ENCODE results near the gene KMT2B.
A peak's percentile ranks its signal among the peaks of the same experiment; 100 is the strongest.

Gene KMT2B

DNA sequence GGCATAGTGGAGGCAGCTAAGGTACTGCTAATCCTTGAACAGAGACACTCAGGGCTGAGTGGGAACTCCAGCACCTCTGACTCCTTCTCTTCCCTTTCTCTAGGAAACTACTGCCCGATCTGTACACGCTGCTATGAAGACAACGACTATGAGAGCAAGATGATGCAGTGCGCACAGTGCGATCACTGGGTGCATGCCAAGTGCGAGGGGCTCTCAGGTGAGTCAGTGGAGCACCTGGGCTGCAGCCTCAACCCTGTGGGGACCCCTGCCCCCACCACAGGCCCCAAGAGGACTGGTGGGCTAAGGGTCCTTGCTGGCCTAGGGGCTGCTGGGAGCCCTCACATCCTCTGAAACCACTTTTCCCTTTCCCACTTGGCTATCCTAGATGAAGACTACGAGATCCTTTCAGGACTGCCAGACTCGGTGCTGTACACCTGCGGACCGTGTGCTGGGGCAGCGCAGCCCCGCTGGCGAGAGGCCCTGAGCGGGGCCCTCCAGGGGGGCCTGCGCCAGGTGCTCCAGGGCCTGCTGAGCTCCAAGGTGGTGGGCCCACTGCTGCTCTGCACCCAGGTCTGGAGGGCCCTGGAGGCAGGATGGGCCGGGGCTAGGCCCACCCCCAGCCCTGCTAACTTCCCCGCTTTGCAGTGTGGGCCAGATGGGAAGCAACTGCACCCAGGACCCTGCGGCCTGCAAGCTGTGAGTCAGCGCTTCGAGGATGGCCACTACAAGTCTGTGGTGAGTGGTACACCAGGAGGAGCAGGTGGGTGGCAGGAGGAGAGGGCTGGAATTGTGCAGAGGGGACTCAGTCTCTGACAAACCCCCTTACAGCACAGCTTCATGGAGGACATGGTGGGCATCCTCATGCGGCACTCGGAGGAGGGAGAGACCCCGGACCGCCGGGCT, 9.5 kb downstream of the KMT2B start:
- DNase-seq = no peak

DNA sequence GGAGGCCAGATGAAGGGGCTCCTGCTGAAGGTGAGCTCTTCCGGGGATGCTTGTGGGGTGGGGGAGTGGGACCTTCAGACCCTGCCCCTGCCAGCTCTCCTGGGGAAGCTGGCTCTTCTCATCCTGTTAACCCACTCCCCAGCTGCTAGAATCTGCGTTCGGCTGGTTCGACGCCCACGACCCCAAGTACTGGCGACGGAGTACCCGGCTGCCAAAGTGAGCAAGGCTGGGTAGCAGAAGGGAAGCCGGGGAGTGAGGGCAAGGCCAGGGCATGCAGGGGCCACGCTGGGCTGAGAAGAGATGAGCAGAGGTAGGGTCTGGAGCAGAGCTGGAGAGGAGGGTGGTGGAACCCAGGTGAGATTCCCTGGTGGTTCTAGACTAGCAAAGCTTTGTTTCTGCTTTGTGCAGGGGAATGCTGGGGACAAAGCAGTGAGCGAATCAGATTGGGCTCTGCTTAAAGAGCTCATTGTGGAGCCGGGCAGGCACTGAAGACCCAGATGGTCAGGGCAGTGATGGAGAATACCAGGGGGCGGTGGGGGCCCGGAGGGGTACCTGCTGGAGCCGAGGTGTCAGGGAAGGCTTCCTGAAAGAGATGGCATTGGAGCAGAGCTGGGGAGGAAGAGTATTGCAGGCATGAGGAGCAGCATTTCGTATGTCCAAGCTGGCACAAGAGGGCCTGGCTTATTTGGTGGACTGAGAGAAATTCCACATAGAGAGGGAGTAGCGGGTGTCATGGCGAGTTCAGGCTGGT, 10.3 kb downstream of the KMT2B start:
- no peak for DNase-seq

GRCh38 chr19:35729021-35729420, 11.2 kb downstream of the KMT2B start:
- DNase-seq = no peak

DNA sequence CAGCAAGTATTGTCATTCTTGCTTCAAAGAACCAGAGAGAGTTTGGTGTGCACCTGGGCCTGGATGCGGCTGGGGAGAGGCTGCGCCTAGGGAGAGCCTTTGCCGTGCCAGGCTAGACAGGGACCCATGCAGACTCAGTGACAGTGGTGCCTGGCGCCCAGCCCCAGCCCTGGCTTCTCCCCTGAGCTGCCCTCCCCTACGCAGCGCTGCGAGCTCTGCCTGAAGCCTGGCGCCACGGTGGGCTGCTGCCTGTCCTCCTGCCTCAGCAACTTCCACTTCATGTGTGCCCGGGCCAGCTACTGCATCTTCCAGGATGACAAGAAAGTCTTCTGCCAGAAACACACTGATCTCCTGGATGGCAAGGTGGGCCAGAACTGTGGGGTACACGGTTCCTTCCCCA, 12.0 kb downstream of the KMT2B start:
- DNase-seq = no peak

DNA sequence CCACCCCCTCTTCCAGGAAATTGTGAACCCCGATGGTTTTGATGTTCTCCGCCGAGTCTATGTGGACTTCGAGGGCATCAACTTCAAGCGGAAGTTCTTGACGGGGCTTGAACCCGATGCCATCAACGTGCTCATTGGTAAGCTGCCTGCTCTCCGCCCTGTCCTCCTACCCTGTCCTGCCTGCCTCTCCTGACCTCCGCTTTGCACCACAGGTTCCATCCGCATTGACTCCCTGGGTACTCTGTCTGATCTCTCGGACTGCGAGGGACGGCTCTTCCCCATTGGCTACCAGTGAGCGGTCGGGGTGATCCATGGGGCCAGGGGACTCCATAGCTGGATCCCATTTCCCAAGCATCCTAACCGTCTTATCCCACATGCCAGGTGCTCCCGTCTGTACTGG, 12.5 kb downstream of the KMT2B start:
- no peak for DNase-seq

DNA sequence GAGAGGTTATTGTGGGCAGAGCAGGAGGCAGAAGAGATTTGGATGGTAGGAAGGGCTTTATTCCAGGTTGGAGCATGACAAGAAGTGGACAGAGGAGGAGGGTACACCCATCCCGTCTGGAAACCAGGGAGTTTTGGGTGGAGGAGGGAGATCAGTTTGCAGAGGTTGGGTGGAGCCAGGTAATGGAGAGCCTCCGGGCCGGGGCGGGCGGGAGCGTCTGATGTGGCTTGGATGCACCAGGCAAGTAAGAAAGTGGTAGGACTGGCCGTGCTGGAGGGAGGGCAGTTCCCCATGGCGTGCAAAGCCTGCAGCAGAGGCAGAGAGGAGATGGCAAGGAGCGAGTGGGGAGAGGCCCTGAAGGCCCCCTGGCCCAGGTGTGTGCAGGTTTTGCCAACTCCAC, 13.6 kb downstream of the KMT2B start:
- DNase-seq = no peak

DNA sequence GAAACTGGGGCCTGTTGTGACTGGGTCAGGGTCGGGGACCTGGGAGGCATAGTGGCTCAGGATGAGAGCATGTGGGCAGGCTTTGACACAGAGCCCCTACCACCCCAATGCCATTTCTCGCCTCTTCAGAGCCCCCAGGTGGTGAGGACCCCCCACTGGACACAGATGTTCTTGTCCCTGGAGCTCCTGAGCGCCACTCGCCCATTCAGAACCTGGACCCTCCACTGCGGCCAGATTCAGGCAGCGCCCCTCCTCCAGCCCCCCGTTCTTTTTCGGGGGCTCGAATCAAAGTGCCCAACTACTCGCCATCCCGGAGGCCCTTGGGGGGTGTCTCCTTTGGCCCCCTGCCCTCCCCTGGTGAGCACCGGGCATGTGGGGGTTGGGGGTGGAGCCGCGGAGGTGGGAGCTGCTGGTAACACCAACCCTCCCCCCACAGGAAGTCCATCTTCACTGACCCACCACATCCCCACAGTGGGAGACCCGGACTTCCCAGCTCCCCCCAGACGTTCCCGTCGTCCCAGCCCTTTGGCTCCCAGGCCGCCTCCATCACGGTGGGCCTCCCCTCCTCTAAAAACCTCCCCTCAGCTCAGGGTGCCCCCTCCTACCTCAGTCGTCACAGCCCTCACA, 14.1 kb downstream of the KMT2B start:
- no peak for DNase-seq

DNA sequence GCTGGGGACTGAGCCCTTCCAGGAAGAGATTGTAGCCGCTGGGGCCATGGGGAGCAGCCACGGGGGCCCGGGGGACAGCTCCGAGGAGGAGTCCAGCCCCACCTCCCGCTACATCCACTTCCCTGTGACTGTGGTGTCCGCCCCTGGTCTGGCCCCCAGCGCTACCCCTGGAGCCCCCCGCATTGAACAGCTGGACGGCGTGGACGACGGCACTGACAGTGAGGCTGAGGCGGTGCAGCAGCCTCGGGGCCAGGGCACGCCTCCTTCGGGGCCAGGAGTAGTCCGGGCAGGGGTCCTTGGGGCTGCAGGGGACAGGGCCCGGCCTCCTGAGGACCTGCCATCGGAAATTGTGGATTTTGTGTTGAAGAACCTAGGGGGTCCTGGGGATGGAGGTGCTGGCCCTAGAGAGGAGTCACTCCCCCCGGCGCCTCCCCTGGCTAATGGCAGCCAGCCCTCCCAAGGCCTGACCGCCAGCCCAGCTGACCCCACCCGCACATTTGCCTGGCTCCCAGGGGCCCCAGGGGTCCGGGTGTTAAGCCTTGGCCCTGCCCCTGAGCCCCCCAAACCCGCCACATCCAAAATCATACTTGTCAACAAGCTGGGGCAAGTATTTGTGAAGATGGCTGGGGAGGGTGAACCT, 14.9 kb downstream of the KMT2B start:
- no peak for DNase-seq

DNA sequence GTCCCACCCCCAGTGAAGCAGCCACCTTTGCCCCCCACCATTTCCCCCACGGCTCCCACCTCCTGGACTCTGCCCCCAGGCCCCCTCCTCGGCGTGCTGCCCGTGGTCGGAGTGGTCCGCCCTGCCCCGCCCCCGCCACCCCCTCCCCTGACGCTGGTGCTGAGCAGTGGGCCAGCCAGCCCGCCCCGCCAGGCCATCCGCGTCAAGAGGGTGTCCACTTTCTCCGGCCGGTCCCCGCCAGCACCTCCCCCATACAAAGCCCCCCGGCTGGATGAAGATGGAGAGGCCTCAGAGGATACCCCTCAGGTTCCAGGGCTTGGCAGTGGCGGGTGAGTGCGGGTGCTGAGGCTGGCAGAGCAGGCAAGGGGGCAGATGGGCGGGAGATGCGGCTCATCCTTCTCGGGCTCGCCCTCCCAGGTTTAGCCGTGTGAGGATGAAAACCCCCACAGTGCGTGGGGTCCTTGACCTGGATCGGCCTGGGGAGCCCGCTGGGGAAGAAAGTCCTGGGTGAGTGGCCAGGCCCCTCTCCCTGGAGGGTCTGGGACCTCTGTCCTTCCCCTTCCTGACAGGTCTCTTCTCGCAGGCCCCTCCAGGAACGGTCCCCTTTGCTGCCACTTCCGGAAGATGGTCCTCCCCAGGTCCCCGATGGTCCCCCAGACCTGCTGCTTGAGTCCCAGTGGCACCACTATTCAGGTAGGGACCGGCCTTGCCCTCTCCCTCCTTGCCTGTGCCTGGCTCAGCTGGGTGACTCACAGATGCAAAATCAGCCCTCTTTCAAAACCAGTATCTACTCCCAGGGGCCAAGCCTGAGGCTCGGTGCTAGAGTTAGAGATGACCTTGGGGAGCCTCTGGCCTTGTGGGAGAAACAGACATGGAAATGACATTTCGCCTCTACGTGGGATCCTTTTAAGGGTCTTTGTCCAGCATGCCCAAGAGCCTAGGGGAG, 15.7 kb downstream of the KMT2B start:
- DNase-seq = no peak

- DNase-seq = no peak
Measured at GRCh38 chr19:35734273-35734672, 16.5 kb downstream of the KMT2B start.

DNA sequence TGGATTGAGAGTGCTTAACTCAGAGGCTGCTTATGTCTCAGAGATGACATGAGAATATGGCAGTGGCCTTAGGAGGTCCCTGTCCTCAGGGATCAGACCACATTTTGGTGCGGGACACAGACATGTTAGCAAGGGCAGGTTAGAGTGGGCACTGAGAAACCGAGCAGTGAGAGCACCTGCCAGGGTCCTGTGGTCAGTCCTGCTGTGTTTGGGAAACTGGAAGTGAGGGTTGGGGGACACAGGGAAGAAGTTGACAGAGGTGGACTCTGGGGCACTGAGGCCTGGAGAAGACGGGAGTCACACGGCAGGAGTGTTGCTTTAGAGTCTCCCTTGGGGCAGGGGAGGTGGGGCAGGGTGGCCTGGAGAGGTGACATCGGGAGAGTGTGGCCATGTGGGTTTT, 17.1 kb downstream of the KMT2B start:
- no peak for DNase-seq

GRCh38 chr19:35736913-35737886, 19.4 kb downstream of the KMT2B start:
- no peak for DNase-seq

DNA sequence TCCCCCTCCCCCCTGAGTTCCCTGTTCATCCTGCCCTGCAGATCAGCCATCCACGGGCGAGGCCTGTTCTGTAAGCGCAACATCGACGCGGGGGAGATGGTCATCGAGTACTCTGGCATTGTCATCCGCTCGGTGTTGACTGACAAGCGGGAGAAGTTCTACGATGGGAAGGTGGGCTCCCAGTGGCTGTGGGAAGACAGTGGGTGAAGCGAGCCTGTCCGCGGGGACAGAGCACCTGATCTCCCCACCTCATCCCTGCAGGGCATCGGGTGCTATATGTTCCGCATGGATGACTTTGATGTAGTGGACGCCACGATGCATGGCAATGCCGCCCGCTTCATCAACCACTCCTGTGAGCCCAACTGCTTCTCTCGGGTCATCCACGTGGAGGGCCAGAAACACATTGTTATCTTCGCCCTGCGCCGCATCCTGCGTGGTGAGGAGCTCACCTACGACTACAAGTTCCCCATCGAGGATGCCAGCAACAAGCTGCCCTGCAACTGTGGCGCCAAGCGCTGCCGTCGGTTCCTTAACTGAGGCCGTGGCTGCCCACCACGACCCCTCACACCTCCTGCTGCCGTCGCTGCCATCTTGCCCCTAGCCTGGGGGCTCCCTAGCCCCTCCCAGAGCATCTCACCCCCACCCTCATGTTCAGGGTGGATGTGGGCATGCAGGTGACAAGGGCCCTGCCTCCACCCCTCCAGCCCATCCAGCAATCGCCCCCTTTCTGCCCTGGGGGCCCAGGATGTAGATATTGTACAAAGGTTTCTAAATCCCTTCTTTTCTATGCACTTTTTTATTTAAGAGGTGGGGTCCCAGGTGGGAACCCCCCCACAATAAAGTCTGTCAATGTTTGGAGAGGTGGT, 20.5 kb downstream of the KMT2B start:
- no peak for DNase-seq

- DNase-seq = no peak
Measured at GRCh38 chr19:35738887-35739229, 21.1 kb downstream of the KMT2B start.

GRCh38 chr19:35739275-35740107, 21.7 kb downstream of the KMT2B start:
- no peak for DNase-seq

DNA sequence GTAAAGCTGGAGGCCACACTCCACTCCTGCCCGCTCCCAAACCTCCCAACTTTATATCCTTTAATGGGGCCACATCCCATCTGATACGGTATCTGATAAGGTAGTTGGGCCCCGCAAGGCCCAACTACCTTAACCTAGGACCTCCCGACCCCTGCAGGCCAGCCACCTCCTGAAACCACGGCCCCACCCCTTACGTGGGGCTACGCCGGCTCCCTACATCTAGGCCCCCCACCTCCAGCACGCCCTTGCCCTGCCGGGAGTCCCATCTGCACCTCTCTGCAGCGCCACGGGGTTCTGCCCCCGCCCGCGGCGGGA, 22.3 kb downstream of the KMT2B start:
- DNase-seq = no peak

GRCh38 chr19:35740423-35741202, 22.8 kb downstream of the KMT2B start:
- DNase-seq = peak; percentile 97 to 98

GRCh38 chr19:35741203-35741515, 23.4 kb downstream of the KMT2B start:
- DNase-seq = no peak

All from SHP77 (cell line).